Liver (tissue), 9 donors: ENCODE data around the gene SLC4A7. TPM values are rescaled to one million over a fixed set of nuclear protein-coding genes. Genes with fewer than 3 reads are reported as not detected.
A peak's percentile ranks its signal among the peaks of the same experiment; 100 is the strongest.
"Not testable (repeated sequence)": the region's sequence is repeated elsewhere in the genome, so short reads cannot be mapped to it uniquely, and the experiment has no call there.

Experiments used
- DNase-seq: peaks from one replicate; pipeline ENCODE4 v3.0.0-alpha.2; 2017; ENCODE audit warnings: low spot score
- H3K27ac ChIP-seq, 2 donors: one replicate each; pipeline ENCODE4 v1.7.0; 2013; ENCODE audit warnings: inconsistent platforms in 2 of 2, low read length in 2 of 2, control low read depth in 1 of 2, low read depth in 1 of 2, mild to moderate bottlenecking in 1 of 2
- H3K27me3 ChIP-seq, 4 donors: one replicate each; pipeline versions ENCODE4 v1.6.1 to v1.7.0; 2013; ENCODE audit warnings: low read length in 3 of 4, inconsistent platforms in 1 of 4, mild to moderate bottlenecking in 1 of 4, moderate library complexity in 1 of 4; ENCODE audit not compliant: control insufficient read depth in 4 of 4, insufficient read depth in 4 of 4
- H3K36me3 ChIP-seq, 4 donors: one replicate each; pipeline versions ENCODE4 v1.6.1 to v1.7.0; 2013; ENCODE audit warnings: low read length in 3 of 4, mild to moderate bottlenecking in 3 of 4, low read depth in 1 of 4, moderate library complexity in 1 of 4; ENCODE audit not compliant: control insufficient read depth in 4 of 4, insufficient read depth in 3 of 4
- H3K4me1 ChIP-seq, 4 donors: one replicate each; pipeline versions ENCODE4 v1.6.1 to v1.7.0; 2013; ENCODE audit warnings: low read length in 3 of 4, mild to moderate bottlenecking in 3 of 4, moderate library complexity in 1 of 4; ENCODE audit not compliant: control insufficient read depth in 4 of 4, insufficient read depth in 4 of 4
- H3K4me3 ChIP-seq, 3 donors: one replicate each; pipeline versions ENCODE4 v1.6.1 to v1.7.0; 2013; ENCODE audit warnings: low read length in 3 of 3, control low read depth in 1 of 3, low read depth in 1 of 3, mild to moderate bottlenecking in 1 of 3
- H3K9ac ChIP-seq, 2 donors: one replicate each; pipeline ENCODE4 v1.7.0; 2013; ENCODE audit warnings: low read length in 2 of 2, mild to moderate bottlenecking in 2 of 2, moderate library complexity in 2 of 2, control low read depth in 1 of 2, low read depth in 1 of 2
- H3K9me3 ChIP-seq, 4 donors: one replicate each; pipeline versions ENCODE4 v1.6.1 to v1.7.0; 2013; ENCODE audit warnings: low read length in 3 of 4; ENCODE audit not compliant: control insufficient read depth in 4 of 4
- ATF3 ChIP-seq: IDR thresholded peaks from 2 replicates; pipeline ENCODE4 v1.6.1; 2016; ENCODE audit warnings: antibody characterized with exemption
- FOXA2 ChIP-seq: IDR thresholded peaks from 2 replicates; pipeline ENCODE4 v1.6.1; 2016; ENCODE audit warnings: antibody characterized with exemption
- GABPA ChIP-seq, 2 donors: IDR thresholded peaks in 1 of 2; conservative IDR thresholded peaks in 1 of 2; 2 replicates each; pipeline ENCODE4 v1.6.1; 2016; ENCODE audit warnings: antibody characterized with exemption in 2 of 2, mild to moderate bottlenecking in 1 of 2, moderate library complexity in 1 of 2
- HNF4A ChIP-seq, 2 donors: conservative IDR thresholded peaks; 2 replicates each; pipeline ENCODE4 v1.6.1; 2016; ENCODE audit warnings: antibody characterized with exemption in 2 of 2, mild to moderate bottlenecking in 2 of 2
- JUND ChIP-seq, 2 donors: IDR thresholded peaks; 2 replicates each; pipeline ENCODE4 v1.6.1; 2016; ENCODE audit warnings: antibody characterized with exemption in 2 of 2
- RAD21 ChIP-seq, 2 donors: IDR thresholded peaks; 2 replicates each; pipeline ENCODE4 v1.6.1; 2016; ENCODE audit warnings: antibody characterized with exemption in 2 of 2, mild to moderate bottlenecking in 2 of 2
- REST ChIP-seq: IDR thresholded peaks from 2 replicates; pipeline ENCODE4 v1.6.1; 2016; ENCODE audit warnings: antibody characterized with exemption, mild to moderate bottlenecking
- SP1 ChIP-seq: IDR thresholded peaks from 2 replicates; pipeline ENCODE4 v1.6.1; 2018; ENCODE audit warnings: antibody characterized with exemption, mild to moderate bottlenecking
- TAF1 ChIP-seq: conservative IDR thresholded peaks from 2 replicates; pipeline ENCODE4 v1.6.1; 2016; ENCODE audit warnings: antibody characterized with exemption, mild to moderate bottlenecking
- YY1 ChIP-seq: IDR thresholded peaks from 2 replicates; pipeline ENCODE4 v1.6.1; 2016; ENCODE audit warnings: antibody characterized with exemption, mild to moderate bottlenecking
- WGBS: extraction: QIAGEN DNeasy Blood & Tissue Kit; methylation state at CpG from one replicate; pipeline ENCODE4 v1.1.7; 2013; 5-methylcytosine and 5-hydroxymethylcytosine counted together
- polyA plus RNA-seq, 2 donors: library from polyadenylated mRNA; stranded (reverse) in 1 of 2; unstranded in 1 of 2; fragments of 200-250 nt in 1 of 2; fragments of >200 nt in 1 of 2; fragmentation: Nextera tagmentation in 1 of 2; extraction: Ambion mirVana in 1 of 2; gene quantifications; one replicate each; pipeline versions ENCODE4 v1.2.1 to v1.2.3, GENCODE V29; 2013 to 2015
- total RNA-seq, 2 donors: library from RNA; depleted of rRNA; stranded (reverse); fragments of >200 nt; gene quantifications; one replicate each; pipeline ENCODE4 v1.2.3, GENCODE V29; 2014
- TF ChIP-seq, protein P1 (sequence below): IDR thresholded peaks from 2 replicates; pipeline ENCODE4 v1.6.1; 2016; ENCODE audit warnings: antibody characterized with exemption
- donor health status: healthy.
- donor health status: healthy.
- donor health status: healthy.
- donor health status: healthy.
- donor health status: healthy.

SLC4A7 gene
- total and polyA plus RNA-seq, 4 donors, result 0.76 to 9.8 (median 4.1) TPM

DNA sequence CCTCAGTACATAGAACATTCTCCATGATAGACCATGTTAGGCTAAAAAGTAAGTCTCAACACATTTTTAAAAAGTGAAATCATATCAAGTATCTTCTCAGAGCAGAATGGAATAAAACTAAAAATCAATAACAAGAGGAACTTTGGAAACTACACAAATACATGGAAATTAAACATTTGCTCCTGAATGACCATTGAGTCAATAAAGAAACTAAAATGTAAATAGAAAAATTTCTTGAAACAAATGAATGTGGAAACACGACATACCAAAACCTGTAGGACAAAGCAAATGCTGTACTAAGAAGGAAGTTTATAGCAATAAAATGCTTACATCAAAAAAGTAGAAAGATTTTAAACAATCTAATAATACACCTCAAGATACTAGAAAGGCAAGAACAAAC, 148.6 kb downstream of the SLC4A7 start:
- H3K27me3 ChIP-seq, result no peaks in the 10 kb centered on the region
- WGBS, result 28% methylated on average over 1 of the region's 1 CpG
- H3K4me1 ChIP-seq, result peaks cover 0 to 3% (median 0%) of the 10 kb centered on the region in 4 donors
- H3K27ac ChIP-seq, result no peak overlapping the region
- H3K4me3 ChIP-seq, result no peak overlapping the region
- no peak for DNase-seq
- no peak overlapping the region for H3K9ac ChIP-seq
- no peaks in the 10 kb centered on the region for H3K36me3 ChIP-seq
- TF ChIP-seq SP1, result peak; percentile 7
- TF ChIP-seq FOXA2, result peak; percentile 30
- TF ChIP-seq HNF4A (conservative IDR thresholded peaks at IDR 0.05), result peak in 1 of 2 donors; percentile 25
- TF ChIP-seq JUND (IDR thresholded peaks at IDR 0.05), result no peak
- no peaks in the 10 kb centered on the region for H3K9me3 ChIP-seq

DNA sequence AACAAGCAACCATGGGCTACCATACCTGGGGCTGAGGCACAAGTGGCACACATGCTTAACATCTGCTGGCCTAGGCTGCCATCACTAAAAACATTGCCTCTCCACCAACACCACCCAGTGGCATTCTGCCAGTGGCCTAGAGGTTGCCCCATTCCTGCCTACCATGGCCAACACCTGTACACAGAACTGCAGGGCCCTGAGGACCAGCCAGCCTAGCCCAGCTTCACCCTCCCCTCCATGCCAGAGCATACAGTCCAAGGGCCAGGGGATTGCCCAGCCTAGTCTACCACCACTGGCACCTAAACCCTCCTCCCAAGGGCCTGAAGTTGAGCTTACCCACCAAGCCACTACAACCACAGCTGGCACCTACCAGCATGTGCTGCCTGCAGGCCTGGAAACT, 150.3 kb downstream of the SLC4A7 start:
- Histone ChIP-seq H3K9ac (no peak overlapping the region), H3K27me3 (no peaks in the 10 kb centered on the region), H3K4me3 (no peak overlapping the region), H3K4me1 (peaks cover 0 to 3% (median 0%) of the 10 kb centered on the region in 4 donors), H3K27ac (no peak overlapping the region), H3K36me3 (no peaks in the 10 kb centered on the region), H3K9me3 (no peaks in the 10 kb centered on the region)
- no peak for TF ChIP-seq GABPA (IDR thresholded peaks at IDR 0.05 in 1 of 2, conservative IDR thresholded peaks at IDR 0.05 in 1 of 2)
- no peak for TF ChIP-seq REST
- no peak for TF ChIP-seq JUND (IDR thresholded peaks at IDR 0.05)
- TF ChIP-seq, protein P1, sequence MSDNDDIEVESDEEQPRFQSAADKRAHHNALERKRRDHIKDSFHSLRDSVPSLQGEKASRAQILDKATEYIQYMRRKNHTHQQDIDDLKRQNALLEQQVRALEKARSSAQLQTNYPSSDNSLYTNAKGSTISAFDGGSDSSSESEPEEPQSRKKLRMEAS, result no peak
- no peak for TF ChIP-seq RAD21 (IDR thresholded peaks at IDR 0.05)
- no peak for TF ChIP-seq ATF3
- TF ChIP-seq YY1, result no peak
- no peak for TF ChIP-seq TAF1
- no peak for TF ChIP-seq SP1
- DNase-seq, result no peak

GRCh38 chr3:27328982-27329762, 155.0 kb downstream of the SLC4A7 start:
- not testable (repeated sequence) for H3K9ac ChIP-seq, H3K9me3 ChIP-seq, H3K27ac ChIP-seq, H3K36me3 ChIP-seq, H3K4me3 ChIP-seq, H3K4me1 ChIP-seq, DNase-seq, H3K27me3 ChIP-seq
- 95% methylated on average over 4 of the region's 4 CpGs for WGBS
- peak; percentile 19 for TF ChIP-seq SP1
